WTC11 (cell line): Measurements from ENCODE around the gene DDRGK1. TPM values are rescaled to one million over a fixed set of nuclear protein-coding genes. Genes with fewer than 3 reads are reported as not detected.

ENCODE experiments used
- ATAC-seq: fragments of 200-7000 bp; cut with Tn5 transposase; 2 replicates; pipeline ENCODE4 v1.10.0; 2021; ENCODE audit warnings: mild to moderate bottlenecking, moderate library complexity
- CTCF ChIA-PET: fragments of 300-600 bp; sonication (Branson Sonifier 250); formaldehyde crosslinking; loops from one replicate; lab custom pipeline; 2021; ENCODE audit warnings: antibody characterized with exemption; lab: Charles Lee
- POLR2A ChIA-PET: fragments of 350-600 bp; sonication (Branson Sonifier 250); formaldehyde crosslinking; loops from one replicate; lab custom pipeline; 2021; ENCODE audit warnings: antibody characterized with exemption; lab: Charles Lee
- DNase-seq: peaks from one replicate; pipeline ENCODE4 v3.0.0; 2021; ENCODE audit warnings: low spot score
- H3K27ac Mint-ChIP-seq: 2 replicates; pipeline ENCODE4 v1.8.0; 2021; ENCODE audit warnings: mixed read lengths
- H3K27me3 Mint-ChIP-seq: 2 replicates; pipeline ENCODE4 v1.8.0; 2021; ENCODE audit warnings: low read depth, mild to moderate bottlenecking, moderate library complexity, mixed read lengths
- H3K36me3 Mint-ChIP-seq: 2 replicates; pipeline ENCODE4 v1.8.0; 2021; ENCODE audit warnings: mixed read lengths
- H3K4me1 Mint-ChIP-seq: 2 replicates; pipeline ENCODE4 v1.8.0; 2022; ENCODE audit warnings: mixed read lengths
- H3K4me3 Mint-ChIP-seq: 2 replicates; pipeline ENCODE4 v1.8.0; 2021; ENCODE audit warnings: mild to moderate bottlenecking, moderate library complexity, mixed read lengths
- H3K9me3 Mint-ChIP-seq: 2 replicates; pipeline ENCODE4 v1.8.0; 2021; ENCODE audit warnings: mixed read lengths
- AFF4 ChIP-seq: sonication (generic); formaldehyde crosslinking; IDR thresholded peaks from 2 replicates; pipeline ENCODE4 v1.8.1; 2023; ENCODE audit warnings: mild to moderate bottlenecking, missing genetic modification reagents, borderline replicate concordance
- CDX4 ChIP-seq: fragments of 250-450 bp; sonication (Bioruptor Pico); IDR thresholded peaks from 2 replicates; pipeline ENCODE4 v1.9.0; 2021; ENCODE audit warnings: moderate library complexity, mild to moderate bottlenecking, inconsistent platforms, borderline replicate concordance
- CTCF ChIP-seq: fragments of 200-600 bp; IDR thresholded peaks from 2 replicates; pipeline ENCODE4 v1.8.0; 2022; ENCODE audit warnings: antibody characterized with exemption
- ERG ChIP-seq: fragments of 250-450 bp; sonication (Bioruptor Pico); IDR thresholded peaks from 2 replicates; pipeline ENCODE4 v1.8.0; 2021; ENCODE audit warnings: mild to moderate bottlenecking
- ESRRA ChIP-seq: sonication (generic); formaldehyde crosslinking; IDR thresholded peaks from 2 replicates; pipeline ENCODE4 v1.8.1; 2022; ENCODE audit warnings: mild to moderate bottlenecking, missing genetic modification reagents, borderline replicate concordance
- FOXK1 ChIP-seq: sonication (generic); formaldehyde crosslinking; IDR thresholded peaks from 2 replicates; pipeline ENCODE4 v1.8.0; 2022; ENCODE audit warnings: mild to moderate bottlenecking, moderate library complexity, missing genetic modification reagents
- GRHL2 ChIP-seq: fragments of 250-450 bp; sonication (Bioruptor Pico); IDR thresholded peaks from 2 replicates; pipeline ENCODE4 v1.8.0; 2022; ENCODE audit warnings: mild to moderate bottlenecking, moderate library complexity; ENCODE audit not compliant: insufficient replicate concordance, severe bottlenecking
- KAT7 ChIP-seq: sonication (generic); formaldehyde crosslinking; IDR thresholded peaks from 2 replicates; pipeline ENCODE4 v1.8.1; 2023; ENCODE audit warnings: missing genetic modification reagents, mild to moderate bottlenecking, borderline replicate concordance
- NFE2L1 ChIP-seq: sonication (generic); formaldehyde crosslinking; IDR thresholded peaks from 2 replicates; pipeline ENCODE4 v1.8.1; 2023; ENCODE audit warnings: missing genetic modification reagents
- OVOL2 ChIP-seq: fragments of 250-450 bp; sonication (Bioruptor Pico); IDR thresholded peaks from 2 replicates; pipeline ENCODE4 v1.9.0; 2021; ENCODE audit warnings: mild to moderate bottlenecking, borderline replicate concordance
- RORB ChIP-seq: fragments of 250-450 bp; sonication (Bioruptor Pico); IDR thresholded peaks from 2 replicates; pipeline ENCODE4 v1.9.0; 2021; ENCODE audit warnings: mild to moderate bottlenecking
- SMAD3 ChIP-seq: sonication (generic); formaldehyde crosslinking; IDR thresholded peaks from 2 replicates; pipeline ENCODE4 v1.8.0; 2022; ENCODE audit warnings: missing genetic modification reagents, mild to moderate bottlenecking, borderline replicate concordance
- TCF7 ChIP-seq: sonication (generic); formaldehyde crosslinking; IDR thresholded peaks from 2 replicates; pipeline ENCODE4 v1.8.0; 2022; ENCODE audit warnings: mild to moderate bottlenecking, low read depth, missing genetic modification reagents, moderate library complexity
- USF2 ChIP-seq: sonication (generic); formaldehyde crosslinking; IDR thresholded peaks from 2 replicates; pipeline ENCODE4 v1.8.1; 2023; ENCODE audit warnings: mild to moderate bottlenecking, missing genetic modification reagents, moderate library complexity
- ZBTB21 ChIP-seq: sonication (generic); formaldehyde crosslinking; IDR thresholded peaks from 2 replicates; pipeline ENCODE4 v1.8.1; 2023; ENCODE audit warnings: mild to moderate bottlenecking, missing genetic modification reagents, borderline replicate concordance
- ZNF121 ChIP-seq: sonication (generic); formaldehyde crosslinking; IDR thresholded peaks from 2 replicates; pipeline ENCODE4 v1.8.0; 2023; ENCODE audit warnings: missing genetic modification reagents
- ZNF512 ChIP-seq: sonication (generic); formaldehyde crosslinking; IDR thresholded peaks from 2 replicates; pipeline ENCODE4 v1.8.1; 2022; ENCODE audit warnings: missing genetic modification reagents, borderline replicate concordance
- total RNA-seq: library from RNA; stranded (reverse); gene quantifications from 3 replicates; pipeline ENCODE4 v1.2.3, GENCODE V29; 2021

DDRGK1 gene
- total RNA-seq, 1 experiment from 2014 or later, result 46.4 TPM

- peaks cover 70% of the 10 kb centered on the region for H3K36me3 Mint-ChIP-seq
- ATAC-seq (no peak), DNase-seq (no peak)
- no peaks in the 10 kb centered on the region for H3K9me3 Mint-ChIP-seq
- no peak overlapping the region for H3K27ac Mint-ChIP-seq
- no peaks in the 10 kb centered on the region for H3K4me1 Mint-ChIP-seq
- ChIA-PET POLR2A (interaction anchor here (0.7 kb wide), 1 partner anchor 11 kb away, joined by 3 read pairs; no protein-coding TSS in a partner anchor), CTCF (no interaction called here)
- TF ChIP-seq ZNF512 (CRISPR knock-in tag) (no peak), KAT7 (CRISPR knock-in tag) (no peak), USF2 (no peak), AFF4 (CRISPR knock-in tag) (no peak), FOXK1 (CRISPR knock-in tag) (no peak), CTCF (no peak), ERG (CRISPR knock-in tag) (no peak), NFE2L1 (CRISPR knock-in tag) (no peak), ESRRA (CRISPR knock-in tag) (no peak), ZNF121 (no peak), OVOL2 (CRISPR knock-in tag) (no peak), RORB (no peak), SMAD3 (CRISPR knock-in tag) (no peak), CDX4 (CRISPR knock-in tag) (no peak), TCF7 (CRISPR knock-in tag) (no peak), ZBTB21 (CRISPR knock-in tag) (no peak), GRHL2 (no peak)
- H3K4me3 Mint-ChIP-seq, result no peak overlapping the region
- H3K27me3 Mint-ChIP-seq, result no peaks in the 10 kb centered on the region
These were observed 8.8 kb downstream of the DDRGK1 start for GRCh38 chr20:3195590-3196237.
